Stimulated activated CD8-positive, alpha-beta memory T cell treated with anti-CD3 and anti-CD28 coated beads, Interleukin-15, amount 100 ng/mL, for 4 hours (primary cell): Measurements from ENCODE around the gene MED8.

Experiments
- DNase-seq, 2 donors: peaks; one replicate each; pipeline ENCODE4 v3.0.0-alpha.2; 2020; ENCODE audit warnings: low read depth in 2 of 2

The MED8 gene

DNA sequence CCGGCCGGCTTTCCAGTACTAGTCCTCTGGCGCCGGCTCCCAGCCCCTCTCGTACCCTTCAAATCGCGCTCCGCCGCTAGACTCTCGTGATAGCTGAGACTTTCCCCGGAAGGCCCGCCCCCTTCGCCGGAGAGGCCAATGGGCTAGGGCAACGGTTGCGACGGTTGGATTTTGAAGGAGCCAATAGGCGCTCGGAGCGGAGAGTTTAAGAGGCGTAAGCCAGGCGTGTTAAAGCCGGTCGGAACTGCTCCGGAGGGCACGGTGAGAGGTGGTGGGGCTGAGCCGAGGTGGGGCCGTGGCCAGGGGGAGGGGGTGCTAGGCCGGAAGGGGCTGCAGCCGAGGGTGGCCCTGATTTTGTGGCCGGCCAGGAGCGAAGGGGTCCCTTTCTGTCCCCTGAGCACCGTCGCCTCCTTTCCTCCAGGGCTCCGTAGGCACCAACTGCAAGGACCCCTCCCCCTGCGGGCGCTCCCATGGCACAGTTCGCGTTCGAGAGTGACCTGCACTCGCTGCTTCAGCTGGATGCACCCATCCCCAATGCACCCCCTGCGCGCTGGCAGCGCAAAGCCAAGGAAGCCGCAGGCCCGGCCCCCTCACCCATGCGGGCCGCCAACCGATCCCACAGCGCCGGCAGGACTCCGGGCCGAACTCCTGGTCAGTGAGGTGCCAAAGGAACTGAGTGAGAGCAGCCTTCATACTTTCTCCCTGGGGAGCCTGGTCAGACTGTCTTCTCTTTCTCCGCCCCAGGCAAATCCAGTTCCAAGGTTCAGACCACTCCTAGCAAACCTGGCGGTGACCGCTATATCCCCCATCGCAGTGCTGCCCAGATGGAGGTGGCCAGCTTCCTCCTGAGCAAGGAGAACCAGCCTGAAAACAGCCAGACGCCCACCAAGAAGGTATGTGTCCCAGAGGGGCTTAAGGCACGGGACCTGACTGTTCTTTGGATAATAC lies 30.6 kb downstream of the MED8 start, which contains the start of gene CDC20:
Gene CDC20 (plus strand): TSS at position 236 of the 948 bp plus-strand sequence. CDS start 235 bp downstream, at position 471.
- DNase-seq: peak; percentile 92 to 95

DNA sequence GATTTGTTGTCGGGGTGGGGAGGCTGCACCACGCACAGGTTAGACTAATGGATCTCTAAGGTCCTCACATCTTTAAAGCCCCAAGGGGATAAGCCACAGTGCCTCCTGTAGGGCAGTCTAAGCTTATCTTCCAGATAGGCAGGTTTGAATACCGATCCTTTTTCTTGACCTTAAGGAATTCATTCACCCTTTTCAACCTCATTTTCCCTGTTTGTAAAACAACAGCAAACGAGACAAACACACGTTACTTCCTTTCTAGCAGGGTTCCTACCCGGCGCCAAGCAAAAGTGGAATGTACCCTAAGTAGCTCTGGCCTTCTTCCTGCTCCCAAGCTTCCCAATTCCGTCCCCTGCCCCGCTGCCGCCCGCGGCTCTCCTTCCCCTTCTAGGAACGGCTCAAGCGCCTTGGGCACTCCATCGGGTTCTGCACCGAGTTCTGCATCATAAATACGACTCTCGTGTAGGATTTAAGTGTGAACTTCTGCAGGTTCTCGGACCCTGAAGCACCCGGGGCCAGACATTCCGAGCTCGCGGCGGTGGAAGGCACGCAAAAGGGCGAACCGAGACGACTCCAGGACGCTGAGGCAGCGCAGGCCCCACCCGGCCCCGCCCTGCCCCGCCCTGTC lies 31.4 kb downstream of the MED8 start:
- no peak for DNase-seq

DNA sequence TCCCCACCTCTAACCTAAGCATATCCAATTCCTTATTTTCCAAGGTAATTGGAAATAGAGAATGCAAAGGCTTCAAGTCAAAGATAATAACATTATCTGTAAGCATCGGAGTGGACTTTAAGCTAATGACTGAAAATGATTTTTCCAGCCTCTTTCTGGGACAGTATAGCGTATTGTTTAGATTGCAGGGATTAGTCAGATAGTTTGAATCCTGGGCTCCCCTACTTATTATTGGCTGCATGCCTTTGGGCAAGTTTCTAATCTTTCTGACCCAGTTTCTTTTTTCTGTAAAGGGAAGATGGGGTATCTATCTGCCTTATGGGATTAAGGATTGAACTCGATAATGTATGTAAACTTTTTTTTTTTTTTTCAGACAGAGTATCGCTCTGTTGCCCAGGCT lies 32.3 kb downstream of the MED8 start:
- no peak for DNase-seq

DNA sequence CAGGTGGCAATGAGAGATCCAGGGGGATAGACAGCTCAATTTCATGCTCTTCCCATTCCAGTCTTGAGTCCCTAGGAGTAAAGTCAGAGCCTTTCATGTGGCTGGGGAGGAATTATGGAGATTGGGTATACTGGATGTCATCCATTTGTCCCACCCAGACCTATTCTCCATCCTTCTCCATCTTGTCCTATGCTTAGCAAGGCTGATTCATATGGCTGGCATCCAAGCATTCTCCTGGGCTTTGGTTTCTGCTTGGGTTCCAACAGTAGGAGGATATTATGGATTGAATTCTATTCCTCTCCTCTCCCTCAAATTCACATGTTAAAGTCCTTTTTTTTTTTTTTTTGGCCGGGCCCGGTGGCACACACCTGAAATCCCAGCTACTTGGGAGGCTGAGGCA lies 34.7 kb downstream of the MED8 start:
- no peak for DNase-seq

DNA sequence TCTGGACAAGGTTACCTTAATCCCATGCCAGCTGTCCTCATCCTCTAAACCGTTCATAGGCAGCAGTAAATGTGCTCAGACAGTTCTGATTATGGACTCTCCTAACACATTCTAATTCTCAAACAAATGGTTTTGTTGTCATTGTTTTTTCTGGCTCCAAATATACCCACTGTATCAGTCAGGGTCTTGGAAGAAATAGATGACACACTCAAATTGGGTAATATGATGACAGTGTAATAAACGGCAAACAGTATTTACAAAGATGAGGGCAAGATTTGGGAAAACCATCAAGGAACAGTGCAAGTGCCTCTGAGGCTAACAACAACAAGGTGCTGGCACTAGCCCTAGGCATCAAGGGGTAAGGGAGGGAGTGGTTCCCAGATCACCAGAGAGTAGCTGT lies 35.1 kb downstream of the MED8 start:
- no peak for DNase-seq

DNA sequence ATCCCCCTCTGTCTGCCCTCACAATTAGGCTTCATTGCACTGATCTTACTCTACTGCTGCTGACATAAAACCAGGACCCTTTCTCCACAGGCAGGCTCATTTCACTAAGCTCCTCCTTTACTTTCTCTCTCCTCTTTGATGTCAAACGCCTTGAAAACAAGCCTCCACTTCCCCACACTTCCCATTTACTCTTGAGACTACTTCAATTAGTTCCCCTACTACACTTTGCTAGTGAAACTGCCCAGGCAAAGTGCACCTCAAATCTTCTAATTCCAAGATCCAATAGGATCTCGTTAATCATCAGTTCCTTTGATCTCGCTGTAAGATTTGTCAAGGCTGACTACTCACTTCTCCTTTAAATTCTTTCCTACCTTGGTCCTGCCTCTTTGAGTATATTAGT lies 36.7 kb downstream of the MED8 start:
- DNase-seq: no peak

DNA sequence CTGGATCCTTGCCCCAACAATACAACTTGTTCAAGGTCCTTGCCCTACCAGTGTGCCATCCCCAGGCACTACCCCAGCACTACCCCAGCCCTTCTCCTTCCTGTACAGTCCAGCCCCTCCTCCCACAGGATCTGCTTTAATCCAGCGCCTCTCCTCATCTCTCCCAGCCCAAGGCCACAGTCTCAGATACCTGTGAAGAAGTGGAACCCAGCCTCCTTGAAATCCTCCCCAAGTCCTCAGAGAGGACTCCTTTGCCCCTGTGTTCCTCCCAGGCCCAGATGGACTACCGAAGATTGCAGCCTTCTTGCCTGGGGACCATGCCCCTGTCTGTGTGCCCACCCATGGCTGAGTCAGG lies 37.3 kb downstream of the MED8 start:
- DNase-seq: no peak

DNA sequence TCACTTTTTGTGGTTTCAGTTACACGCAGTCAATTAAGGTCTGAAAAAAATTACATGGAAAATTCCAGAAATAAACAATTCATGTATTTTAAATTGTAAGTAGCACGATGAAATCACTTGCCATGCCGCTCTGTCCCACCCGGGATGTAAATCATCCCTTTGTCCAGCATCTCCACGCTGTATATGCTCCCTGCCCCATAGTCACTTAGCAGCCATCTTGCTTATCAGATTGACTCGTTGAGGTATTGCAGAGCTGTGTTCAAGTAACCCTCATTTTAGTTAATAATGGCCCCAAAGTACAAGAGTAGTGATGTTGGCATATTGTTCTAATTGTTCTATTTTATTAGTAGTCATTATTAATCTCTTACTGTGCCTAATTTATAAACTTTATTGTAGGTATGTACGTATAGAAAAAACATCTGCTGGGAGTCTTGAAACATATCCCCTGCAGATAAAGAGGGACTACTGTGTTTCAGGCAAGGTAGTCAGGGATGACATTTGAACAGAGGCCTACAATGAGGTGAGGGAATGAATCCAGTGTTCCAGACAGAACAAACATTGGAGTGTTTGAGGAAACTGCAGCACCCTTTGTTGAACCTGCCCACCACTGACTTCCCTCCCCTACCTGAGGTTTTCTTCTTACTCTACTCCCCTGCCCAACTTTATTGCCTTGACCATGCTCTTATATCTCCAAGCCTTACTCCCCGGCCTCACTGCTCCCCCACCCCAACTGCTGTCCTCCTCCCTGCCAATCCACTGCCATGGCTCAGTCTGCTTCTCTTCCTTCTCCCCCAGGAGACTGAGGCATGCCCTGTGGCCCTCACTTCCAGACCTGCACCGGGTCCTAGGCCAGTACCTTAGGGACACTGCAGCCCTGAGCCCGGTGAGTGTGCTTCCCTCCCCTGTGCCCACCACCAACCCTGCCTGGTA lies 37.9 kb downstream of the MED8 start:
- no peak for DNase-seq

DNA sequence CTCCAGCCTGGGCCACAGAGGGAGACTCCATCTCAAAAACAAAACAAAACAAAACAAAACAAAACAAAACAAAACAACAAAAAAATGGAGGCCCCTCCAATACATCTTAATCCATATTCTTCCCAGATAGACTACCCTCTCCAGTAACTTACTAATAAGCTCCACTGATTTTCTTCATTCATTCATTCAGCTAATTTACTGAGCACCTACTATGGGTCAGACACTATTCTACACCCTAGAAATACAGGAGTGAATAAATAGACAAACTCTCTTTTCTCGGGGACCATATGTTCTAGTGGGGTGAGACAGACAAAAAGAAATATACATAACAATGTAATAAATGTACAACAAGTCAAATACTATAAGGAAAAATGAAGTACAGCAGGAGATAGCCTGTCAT lies 38.6 kb downstream of the MED8 start:
- no peak for DNase-seq

DNA sequence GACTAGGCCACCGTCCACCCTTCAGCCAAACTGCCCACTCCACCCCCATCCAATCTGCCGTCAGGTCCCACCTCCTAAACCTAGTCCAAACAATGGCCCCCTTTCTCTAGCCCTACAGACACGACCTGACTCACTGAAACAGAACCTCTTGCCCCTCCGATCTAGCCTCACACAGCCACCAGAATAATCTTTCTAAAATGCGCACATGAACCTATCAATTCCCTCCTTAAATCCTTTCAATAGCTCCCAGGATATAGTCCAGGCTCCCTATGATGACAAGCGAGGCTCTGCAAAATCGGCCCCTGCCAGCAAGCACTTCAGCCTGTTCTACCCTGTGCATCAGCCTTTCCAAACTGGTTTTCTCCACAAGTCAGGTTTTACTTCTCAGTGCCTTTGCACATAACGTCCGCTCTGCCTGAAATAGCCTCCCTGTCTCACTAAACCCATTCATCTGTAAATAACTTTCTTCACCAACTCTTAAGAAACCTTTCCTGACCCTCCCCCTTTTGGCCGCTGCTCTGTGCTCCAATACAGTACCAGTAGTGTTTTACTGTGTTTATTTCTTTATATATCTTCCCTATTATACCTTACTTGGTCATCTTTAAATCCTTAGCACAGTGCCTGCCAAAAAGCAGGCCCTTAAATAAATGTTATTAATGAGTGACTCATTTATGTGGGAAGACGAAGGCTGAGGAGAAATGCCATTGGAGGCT lies 39.9 kb downstream of the MED8 start:
- DNase-seq: no peak

DNA sequence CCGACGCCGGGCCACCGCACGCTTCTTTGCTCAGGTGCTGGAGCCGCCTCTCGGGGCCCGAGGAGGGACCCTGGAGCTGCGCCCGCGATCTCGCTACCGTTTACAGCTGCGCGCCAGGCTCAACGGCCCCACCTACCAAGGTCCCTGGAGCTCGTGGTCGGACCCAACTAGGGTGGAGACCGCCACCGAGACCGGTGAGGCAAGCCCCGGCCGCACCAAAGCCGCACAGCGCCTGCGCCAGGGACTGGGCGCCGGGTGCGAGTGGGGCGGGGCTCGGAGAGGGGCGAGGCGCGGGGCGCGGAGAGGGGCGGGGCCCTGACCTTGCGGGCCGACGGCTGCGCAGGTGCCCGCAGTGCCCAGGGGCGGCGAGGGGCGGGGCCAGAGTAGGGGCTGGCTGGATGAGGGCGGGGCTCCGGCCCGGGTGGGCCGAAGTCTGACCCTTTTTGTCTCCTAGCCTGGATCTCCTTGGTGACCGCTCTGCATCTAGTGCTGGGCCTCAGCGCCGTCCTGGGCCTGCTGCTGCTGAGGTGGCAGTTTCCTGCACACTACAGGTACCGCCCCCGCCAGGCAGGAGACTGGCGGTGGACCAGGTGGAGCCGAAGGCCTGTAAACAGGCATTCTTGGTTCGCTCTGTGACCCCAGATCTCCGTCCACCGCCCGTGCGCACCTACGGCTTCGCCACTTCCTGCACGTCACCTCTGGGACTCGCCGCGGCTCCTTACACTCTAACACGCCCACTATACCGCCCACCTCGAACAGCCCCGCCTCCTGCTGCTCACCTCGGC lies 40.6 kb downstream of the MED8 start:
- peak in 1 of 2 donors; percentile 24 for DNase-seq

DNA sequence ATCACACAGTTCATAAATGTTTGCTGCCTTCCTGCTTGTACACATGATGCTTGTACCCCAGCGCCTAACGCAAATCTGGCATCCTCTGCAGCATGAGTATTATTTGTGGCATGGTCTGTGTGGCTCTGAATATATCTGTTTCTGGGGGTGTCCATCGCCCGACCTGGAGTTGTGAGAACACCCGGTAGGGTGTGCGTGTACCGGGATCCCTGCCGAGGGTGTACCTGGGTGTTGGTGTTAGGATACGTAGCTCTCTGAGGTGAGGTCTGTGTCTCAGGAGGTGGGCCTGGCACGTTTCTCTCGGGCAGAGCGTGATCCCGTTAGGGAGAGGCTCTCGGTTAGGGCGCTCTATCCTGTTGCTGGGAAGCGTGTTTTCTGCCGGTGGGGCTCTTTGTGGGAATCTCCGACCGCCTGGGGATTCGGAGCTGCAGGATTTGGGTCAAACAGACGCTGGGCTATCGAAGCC lies 41.2 kb downstream of the MED8 start:
- DNase-seq: no peak

DNA sequence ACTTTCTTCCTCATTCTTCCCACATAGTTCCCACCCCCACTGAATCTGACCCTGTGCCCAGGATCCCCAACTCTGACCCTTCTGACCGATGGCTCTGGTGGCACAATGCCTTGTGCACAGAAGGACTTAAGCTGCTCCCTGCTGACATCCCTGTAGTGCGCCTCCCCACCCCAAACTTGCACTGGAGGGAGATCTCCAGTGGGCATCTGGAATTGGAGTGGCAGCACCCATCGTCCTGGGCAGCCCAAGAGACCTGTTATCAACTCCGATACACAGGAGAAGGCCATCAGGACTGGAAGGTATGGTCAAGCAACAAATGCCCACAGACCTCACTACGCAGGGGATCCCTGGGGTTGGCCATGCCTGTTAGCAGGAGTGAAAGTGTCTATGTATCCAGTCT lies 43.0 kb downstream of the MED8 start:
- DNase-seq: no peak

DNA sequence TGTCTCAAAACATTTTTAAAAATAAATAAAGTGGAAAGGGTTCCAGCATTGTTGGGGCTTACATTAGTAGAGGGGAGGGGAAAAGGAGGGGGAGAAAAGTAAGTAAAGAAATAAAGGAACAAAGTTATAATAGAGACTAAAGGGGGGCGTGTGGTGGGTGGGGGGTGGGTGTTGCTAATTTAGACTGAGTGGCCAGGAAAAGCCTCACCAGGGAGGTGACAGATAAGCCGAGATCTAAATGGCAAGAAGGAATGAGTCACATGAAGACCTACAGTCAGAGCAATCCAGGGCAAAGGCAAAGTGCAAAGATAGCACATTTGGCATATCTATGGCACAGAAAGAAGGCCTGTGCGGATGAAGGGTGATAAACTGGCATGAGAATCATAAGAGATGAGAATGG lies 44.5 kb downstream of the MED8 start:
- DNase-seq: no peak

DNA sequence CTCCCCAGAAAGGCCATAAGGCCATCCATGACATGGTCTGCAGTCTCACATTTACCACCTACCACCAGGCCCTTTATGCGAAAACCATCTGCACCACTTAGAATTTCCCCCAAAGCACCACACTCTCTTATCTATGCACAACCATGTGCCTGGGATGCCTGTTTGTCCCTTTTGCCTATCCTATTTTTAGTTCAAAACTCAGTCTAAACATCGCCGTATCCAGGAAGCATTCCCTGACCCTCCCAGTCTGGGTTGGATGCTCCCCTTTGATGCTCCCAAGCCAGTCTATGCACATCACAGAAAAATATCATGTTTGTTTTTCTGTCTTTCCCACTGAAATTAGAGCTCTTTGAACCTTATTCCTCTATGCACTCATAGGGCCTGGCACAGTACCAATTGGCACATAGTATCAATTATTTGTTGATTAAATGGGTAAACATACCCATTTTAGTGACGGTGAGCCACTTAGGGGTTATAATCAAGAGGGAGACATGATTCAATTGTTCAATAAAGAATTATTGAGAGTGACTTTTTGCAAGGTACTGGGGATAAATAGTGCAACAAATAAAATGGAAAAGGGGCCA lies 45.2 kb downstream of the MED8 start:
- DNase-seq: no peak

DNA sequence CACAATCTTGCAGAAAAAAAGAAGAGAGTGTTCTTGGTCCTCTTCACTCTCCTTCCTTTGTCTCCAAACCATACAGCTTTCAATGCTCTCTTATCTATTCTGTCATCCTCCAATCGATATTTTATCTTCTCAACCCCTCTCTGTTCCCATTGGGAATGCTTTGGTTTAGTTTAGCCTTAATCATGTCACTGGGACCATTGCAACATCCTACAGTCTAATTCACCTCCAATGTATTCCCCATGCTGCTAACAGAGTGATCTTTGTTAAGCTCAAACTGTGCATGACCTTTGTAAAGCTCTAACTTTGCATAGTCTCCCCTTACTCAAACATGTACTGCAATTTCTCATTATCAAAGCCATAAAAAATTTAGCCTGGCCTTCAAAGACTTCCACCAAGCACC lies 49.0 kb downstream of the MED8 start:
- DNase-seq: no peak

DNA sequence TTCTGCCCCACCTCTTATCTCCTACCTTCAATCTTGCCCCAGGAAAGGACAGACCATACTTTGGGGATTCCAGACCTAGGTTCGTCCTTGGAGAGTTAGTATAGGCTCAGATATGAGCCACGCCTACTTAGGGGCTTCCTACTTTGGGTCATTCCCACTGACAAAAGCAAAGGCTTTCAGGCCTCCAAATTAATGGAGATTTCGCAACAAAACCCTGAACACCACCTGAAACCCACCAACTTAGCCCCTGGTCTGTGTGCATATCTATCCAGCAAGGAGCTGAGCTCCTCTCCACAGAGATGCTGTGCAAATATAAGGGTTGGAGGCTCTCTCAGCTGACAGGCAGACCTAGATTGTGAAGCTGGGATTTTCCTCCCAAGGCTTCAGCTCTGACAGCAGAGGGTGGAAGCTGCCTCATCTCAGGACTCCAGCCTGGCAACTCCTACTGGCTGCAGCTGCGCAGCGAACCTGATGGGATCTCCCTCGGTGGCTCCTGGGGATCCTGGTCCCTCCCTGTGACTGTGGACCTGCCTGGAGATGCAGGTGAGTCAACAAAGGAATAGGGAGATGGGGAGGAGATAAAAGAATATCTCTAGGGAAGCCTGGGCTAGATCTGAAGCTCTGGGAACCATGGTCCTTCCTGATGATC lies 49.9 kb downstream of the MED8 start:
- no peak for DNase-seq

DNA sequence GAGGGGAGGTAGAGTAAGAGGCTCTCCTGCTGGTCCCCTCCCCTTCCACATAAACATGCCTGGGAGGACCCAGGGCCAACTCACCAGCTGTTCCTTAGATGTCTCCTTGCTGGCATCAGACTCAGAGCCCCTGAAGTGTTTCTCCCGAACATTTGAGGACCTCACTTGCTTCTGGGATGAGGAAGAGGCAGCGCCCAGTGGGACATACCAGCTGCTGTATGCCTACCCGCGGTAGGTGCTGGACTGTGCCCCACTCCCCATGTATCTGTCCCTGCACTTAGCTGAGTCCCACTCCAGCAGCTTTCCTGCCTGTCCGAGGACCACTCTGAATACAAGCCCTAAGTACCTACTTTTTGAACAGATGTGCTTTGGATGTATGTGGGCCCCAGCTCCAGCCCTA lies 51.6 kb downstream of the MED8 start:
- no peak for DNase-seq

DNA sequence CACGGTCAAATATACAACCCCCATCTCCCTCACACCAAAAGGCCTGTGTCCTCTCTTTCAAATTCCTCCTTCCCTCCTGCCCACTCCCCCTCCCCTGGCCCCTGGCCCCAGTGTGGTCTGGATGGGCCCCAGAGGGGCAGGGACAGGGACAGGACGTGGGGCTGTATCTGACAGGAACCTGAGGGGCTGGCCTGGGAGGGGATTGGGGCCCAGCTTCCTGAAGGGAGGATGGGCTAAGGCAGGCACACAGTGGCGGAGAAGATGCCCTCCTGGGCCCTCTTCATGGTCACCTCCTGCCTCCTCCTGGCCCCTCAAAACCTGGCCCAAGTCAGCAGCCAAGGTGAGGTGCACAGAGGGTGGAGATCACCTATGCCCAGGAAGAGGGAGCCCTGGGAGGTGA lies 52.0 kb downstream of the MED8 start, which contains the start of gene MPL:
Gene MPL (plus strand): TSS at position 231 of the 400 bp plus-strand sequence. CDS start 31 bp downstream, at position 262.
- DNase-seq: no peak
